HEK293T (cell line): Measurements from ENCODE around the gene VTCN1.

Experiments
- BHLHE40 ChIP-seq: fragments of 450-650 bp; IDR thresholded peaks from 2 replicates; pipeline ENCODE4 v1.6.1; 2016; ENCODE audit warnings: mild to moderate bottlenecking, moderate library complexity, borderline replicate concordance
- FOXA1 ChIP-seq: fragments of 450-650 bp; IDR thresholded peaks from 2 replicates; pipeline ENCODE4 v1.6.1; 2016; ENCODE audit warnings: mild to moderate bottlenecking
- FOXM1 ChIP-seq: fragments of 450-650 bp; IDR thresholded peaks from 2 replicates; pipeline ENCODE4 v1.6.1; 2017; ENCODE audit warnings: mild to moderate bottlenecking, borderline replicate concordance
- PKNOX1 ChIP-seq: fragments of 450-650 bp; IDR thresholded peaks from 2 replicates; pipeline ENCODE4 v1.6.1; 2016

GRCh38 chr1:117112047-117112717 is 98.5 kb downstream of the VTCN1 start:
- no peak for TF ChIP-seq FOXM1
- TF ChIP-seq FOXA1 = no peak
- TF ChIP-seq BHLHE40 = no peak
- TF ChIP-seq PKNOX1 = no peak
